ENCODE data around the gene FANCC. TPM values are rescaled to one million over a fixed set of nuclear protein-coding genes. Genes with fewer than 3 reads are reported as not detected.
"Not testable (repeated sequence)": the region's sequence is repeated elsewhere in the genome, so short reads cannot be mapped to it uniquely, and the experiment has no call there.

FANCC gene
- total and polyA plus RNA-seq, 2 of the 8 experiments (the other 6 are each of a cell fraction or from before 2014, with no cell fraction given), result 7.8 to 15.2 TPM

DNA sequence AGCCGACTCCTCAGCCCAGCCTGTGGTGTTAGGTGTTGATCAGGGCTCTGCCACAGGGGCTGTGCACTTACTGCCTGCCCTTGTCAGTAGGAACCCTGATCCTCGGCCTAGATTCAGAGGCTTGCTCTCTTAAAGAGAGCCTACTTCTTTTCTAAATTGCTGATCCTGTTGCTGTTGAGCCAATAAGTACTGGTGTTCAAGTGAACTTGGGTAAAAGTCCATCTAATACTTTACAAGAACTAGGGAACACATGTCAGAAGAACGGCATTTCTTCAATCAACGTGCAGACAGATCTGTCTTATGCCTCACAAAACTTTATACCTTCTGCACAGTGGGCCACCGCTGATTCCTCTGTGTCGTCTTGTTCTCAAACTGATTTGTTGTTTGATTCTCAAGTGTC, 24.2 kb downstream of the FANCC start:
- H3K23me2 ChIP-seq (ENCODE audit: low read depth, low read length); H3K23ac ChIP-seq (ENCODE audit: insufficient read length); H3K79me2 ChIP-seq (ENCODE audit: control insufficient read depth in 1 of 2, insufficient read depth in 2 of 2, low read length in 2 of 2); H2BK12ac ChIP-seq (ENCODE audit: low read depth, low read length); FAIRE-seq; H3K4me3 ChIP-seq (ENCODE audit: extremely low read depth in 1 of 4, insufficient read depth in 2 of 4, low read depth in 3 of 4, low read length in 4 of 4); H2AK5ac ChIP-seq (ENCODE audit: low read depth, low read length); H2BK5ac ChIP-seq (ENCODE audit: low read depth, low read length); H2BK120ac ChIP-seq (replicated peaks; ENCODE audit: low read depth, low read length); H3K14ac ChIP-seq (ENCODE audit: insufficient read length); H3K56ac ChIP-seq (replicated peaks; ENCODE audit: insufficient read length, low read depth, low read length); POLR2A ChIA-PET (ENCODE audit: partially characterized antibody); DNase-seq (ENCODE audit: low read depth in 1 of 2, low spot score in 2 of 2); H2BK20ac ChIP-seq (ENCODE audit: low read length); H3K27me3 ChIP-seq (replicated peaks in 1 of 4; ENCODE audit: control insufficient read depth in 3 of 4, extremely low read depth in 1 of 4, insufficient read depth in 3 of 4, low read length in 3 of 4); H2AFZ ChIP-seq (ENCODE audit: low read length); H3K27ac ChIP-seq (ENCODE audit: low read depth, low read length); H3K9ac ChIP-seq (replicated peaks in 1 of 4; ENCODE audit: extremely low read depth in 1 of 4, low read depth in 3 of 4, low read length in 3 of 4); H4K20me1 ChIP-seq (replicated peaks in 1 of 2; ENCODE audit: control insufficient read depth in 1 of 2, insufficient read depth in 2 of 2, low read length in 2 of 2); CTCF ChIA-PET (ENCODE audit: partially characterized antibody); H3K9me3 ChIP-seq (ENCODE audit: insufficient read depth in 2 of 2, low read depth in 1 of 2, low read length in 1 of 2); H2BK15ac ChIP-seq (ENCODE audit: low read length); H4K91ac ChIP-seq (replicated peaks; ENCODE audit: insufficient read length, low read length); H3K4me1 ChIP-seq (replicated peaks in 1 of 4; ENCODE audit: control insufficient read depth in 3 of 4, insufficient read depth in 4 of 4, low read length in 3 of 4); H4K5ac ChIP-seq (ENCODE audit: insufficient read length, low read depth, low read length); H3K4me2 ChIP-seq (ENCODE audit: insufficient read depth in 1 of 2, low read depth in 2 of 2, low read length in 2 of 2); H3K79me1 ChIP-seq (ENCODE audit: low read depth, low read length); H3K18ac ChIP-seq (ENCODE audit: extremely low read depth, low read length); H3K36me3 ChIP-seq (ENCODE audit: control insufficient read depth in 2 of 4, insufficient read depth in 4 of 4, low read length in 3 of 4); H3K4ac ChIP-seq (replicated peaks; ENCODE audit: insufficient read length, low read depth, low read length): not testable (repeated sequence)
- 84% methylated on average over 6 of the region's 6 CpGs; no CpG with 5 or more reads in 1 of the 2 experiments for WGBS, 2 experiments (ENCODE audit: extremely low coverage in 1 of 2, insufficient coverage in 1 of 2, insufficient read length in 1 of 2, insufficient replicate concordance in 2 of 2, low coverage in 1 of 2, low lambda C conversion rate in 2 of 2, missing lambda C conversion rate in 1 of 2)
- 0 out of 2 replicates have a peak overlapping the region, but pooled peaks have one; percentile 2 for H4K8ac ChIP-seq (ENCODE audit: extremely low read depth, insufficient read depth, low read length)
